Left renal cortex interstitium (tissue), 4 donors: ENCODE measurements around the gene TRPT1. TPM values are rescaled to one million over a fixed set of nuclear protein-coding genes. Genes with fewer than 3 reads are reported as not detected.

Experiments
- DNase-seq, 4 donors: peaks; one replicate each; pipeline ENCODE4 v3.0.0-alpha.2; 2013; ENCODE audit warnings: low read depth in 4 of 4, low spot score in 2 of 4, missing footprints in 1 of 4
- polyA plus RNA-seq, 4 donors: library from polyadenylated mRNA; unstranded; fragments of 120-200 nt; gene quantifications; one replicate each; pipeline ENCODE4 v1.2.1, GENCODE V29; 2013; ENCODE audit not compliant: insufficient read length in 4 of 4

TRPT1 gene, protein sequence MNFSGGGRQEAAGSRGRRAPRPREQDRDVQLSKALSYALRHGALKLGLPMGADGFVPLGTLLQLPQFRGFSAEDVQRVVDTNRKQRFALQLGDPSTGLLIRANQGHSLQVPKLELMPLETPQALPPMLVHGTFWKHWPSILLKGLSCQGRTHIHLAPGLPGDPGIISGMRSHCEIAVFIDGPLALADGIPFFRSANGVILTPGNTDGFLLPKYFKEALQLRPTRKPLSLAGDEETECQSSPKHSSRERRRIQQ
- polyA plus RNA-seq = 10 to 100 TPM; 32.9 to 58.5 (median 48.2) TPM

DNA sequence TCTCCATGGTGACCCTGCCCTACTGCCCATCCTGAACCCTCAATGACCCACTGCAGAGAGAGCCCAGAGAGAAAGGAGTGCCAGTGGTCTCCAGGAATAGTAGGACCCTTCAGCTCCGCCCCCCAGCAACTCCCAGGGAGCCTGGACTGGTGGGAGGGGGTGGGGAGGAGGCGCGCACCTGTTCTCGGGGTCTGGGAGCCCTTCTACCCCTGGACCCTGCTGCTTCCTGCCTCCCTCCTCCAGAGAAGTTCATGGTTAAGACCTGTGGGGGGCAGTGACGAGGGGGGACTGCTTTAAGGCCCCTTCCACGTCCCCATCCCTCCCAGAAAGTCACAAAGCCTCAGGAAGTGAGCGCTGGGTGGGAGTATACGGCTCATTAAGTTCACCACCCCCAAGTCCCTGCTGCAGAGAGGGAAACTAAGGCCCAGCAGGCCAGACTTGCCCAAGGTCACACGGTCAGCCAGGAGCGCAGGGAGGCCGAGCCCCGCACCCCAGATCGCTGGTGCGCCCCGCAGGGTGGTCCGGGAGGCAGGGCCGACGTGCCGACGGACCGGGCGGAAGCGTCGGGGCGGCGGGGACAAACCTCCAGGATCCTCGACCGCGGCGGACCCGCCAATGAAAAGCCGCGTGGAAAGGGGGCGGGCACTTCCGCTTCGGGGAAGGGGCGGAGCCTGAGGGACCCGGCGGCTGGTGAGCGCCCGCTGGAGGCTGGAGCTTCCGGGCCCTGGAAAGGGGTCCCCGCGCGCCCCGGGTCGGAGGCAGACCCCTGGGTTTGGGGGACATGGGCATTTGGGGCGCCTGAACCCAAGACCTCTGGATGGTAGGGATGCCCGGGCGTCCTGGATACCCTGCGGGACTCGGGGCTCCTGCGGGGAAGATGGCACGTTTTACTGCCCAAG is at the start of gene TRPT1, which contains the start of gene NUDT22:
TSS of gene TRPT1 (minus strand) at position 579 of the 899 bp plus-strand sequence. CDS start at position 253, 326 bp downstream.
TSS of gene NUDT22 (plus strand) at position 667 of the 899 bp plus-strand sequence. CDS start 379 bp downstream, outside the sequence.
- peak in 2 of 4 donors; percentile 82 to 83 for DNase-seq

DNA sequence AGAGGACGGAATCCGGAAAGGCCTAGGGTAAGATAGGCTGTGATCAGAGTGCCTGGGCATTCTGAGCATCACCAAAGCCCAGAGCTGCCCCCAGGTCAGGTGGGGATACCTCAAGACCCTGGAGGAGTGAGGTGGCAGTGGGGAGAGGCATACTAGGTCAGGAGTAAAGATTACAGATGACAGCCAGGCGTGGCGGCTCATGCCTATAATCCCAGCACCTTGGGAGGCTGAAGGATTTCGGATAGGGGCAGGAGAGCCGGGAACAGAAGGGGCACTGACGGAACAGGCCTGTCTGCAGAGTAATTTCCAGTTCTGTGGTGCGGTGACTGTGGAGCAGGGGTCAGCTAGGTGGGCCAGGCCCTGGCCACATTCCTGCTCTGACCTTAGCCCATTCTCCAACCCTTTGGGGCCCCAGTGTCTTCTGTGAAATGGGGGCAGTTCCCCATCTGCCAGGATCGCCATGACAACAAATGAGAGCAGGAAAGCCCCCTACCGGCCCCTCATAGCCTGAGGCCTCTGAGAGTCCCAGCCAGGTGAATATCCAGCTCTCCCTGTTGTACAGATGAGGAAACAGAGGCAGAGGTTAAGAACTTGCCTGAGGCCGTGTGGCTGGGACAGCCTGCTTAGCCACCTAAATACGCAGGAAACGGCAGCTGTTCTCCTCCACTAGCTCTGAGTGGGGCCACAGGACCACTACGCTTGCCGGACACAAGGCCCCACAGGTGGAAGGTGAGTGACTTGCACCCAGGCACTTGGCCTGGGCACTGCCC is 49.2 kb upstream of the TRPT1 start:
- DNase-seq = no peak

DNA sequence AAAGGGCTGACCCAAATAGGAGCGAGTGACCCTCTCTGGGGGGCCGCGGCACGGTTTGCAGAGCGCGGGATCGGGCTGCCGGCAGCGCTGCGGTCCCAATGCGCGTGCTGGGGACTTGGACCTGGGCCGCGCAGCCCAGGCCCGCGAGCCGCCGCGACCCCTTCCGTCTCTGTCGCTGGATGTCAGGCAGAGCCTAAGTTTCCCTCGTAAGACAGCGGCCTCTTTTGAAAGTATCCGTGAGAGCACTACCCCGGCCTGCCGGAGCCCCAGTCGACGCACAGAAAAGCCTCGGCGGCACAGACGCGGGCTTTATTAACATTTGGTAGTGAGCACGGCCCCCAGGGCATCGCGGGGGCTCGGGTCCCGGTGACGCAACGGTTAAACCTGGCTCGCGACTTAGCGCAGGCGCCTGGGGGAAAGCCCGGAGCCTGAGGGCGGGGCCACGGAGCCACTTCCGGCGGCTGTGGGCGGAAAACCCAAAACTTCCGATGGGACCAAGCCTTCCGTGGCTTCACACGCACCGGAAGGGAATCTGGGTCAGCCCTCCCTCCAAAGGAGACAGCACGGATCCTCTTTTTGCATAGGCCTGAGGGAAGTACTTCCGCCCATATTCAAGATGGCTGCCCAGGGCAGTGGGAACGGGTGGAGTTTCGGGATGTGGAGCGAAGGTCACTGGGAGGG is 43.7 kb upstream of the TRPT1 start:
- peak; percentile 96 to 99 (median 98) for DNase-seq

DNA sequence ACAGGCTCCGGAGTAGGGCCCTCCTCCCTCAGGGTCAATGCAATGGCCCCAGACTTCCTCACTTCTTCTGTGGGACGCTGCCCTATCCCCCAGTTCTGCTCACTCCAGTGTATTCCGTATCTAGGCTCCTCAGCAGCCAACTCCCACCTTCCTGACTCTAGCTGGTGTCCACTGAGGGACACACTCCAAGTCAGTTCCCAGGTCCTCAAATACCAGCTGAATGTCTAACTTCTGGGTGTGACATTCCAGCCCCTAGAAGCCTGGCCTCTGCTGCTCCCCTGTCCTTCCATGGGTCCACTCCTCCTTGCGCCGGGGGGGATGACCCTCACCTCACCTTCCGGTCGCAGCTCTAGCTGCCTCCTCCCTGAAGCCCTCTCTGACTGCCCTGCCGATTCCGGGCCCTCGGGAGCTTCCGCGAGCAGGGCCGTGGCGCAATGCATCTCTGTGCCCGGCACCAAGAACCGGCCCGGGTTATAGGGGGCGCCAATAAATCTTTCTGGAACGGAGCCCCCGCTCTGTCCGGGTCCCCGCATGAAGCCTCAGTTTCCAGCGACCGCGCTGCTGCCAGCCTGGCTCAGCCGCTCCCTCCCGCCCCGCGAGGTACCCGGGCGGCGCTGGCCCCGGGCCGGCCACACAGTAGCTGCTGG is 43.0 kb upstream of the TRPT1 start:
- DNase-seq = no peak

DNA sequence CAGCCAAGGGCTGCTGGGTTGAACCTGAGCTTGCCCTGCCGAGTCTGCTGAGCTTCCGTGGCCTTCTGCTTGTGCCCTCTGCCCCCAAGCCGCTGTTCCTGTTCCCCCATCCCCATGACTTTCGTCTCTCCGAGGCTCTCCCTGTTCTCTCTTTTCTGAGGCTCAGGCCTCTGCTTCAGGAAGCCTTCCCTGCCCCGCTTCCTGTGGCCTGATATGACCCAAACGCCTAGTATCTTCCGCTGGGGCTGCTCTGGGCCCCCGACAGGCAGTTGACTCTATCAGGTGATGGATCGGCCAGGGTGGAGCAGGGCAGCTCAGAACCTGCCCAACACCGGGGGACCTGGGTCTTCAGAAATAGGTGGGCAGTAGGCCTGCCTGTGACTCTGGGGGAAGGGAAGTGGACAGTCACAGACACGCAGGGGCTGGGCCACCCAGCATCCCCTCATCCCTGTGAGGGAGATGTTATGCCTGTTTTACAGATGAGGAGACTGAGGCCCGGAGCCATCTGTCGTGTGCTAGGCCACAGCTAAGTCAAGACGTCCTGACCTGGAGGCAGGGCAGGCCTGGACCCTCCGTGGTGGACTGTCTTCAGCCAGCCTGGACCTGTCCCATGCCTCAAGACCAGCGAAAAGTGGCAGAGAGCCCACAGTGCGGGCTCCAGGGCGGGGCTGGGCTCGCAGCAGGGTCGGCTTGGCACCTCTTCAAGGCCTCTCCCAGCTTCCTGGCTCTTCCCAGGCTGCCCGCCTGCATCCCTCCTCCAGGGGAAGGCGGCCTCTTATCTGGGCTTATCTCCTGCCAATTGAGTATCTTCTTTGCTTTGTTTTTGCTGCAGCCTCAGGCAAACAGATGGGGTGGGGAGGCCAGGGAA is 42.3 kb upstream of the TRPT1 start:
- no peak for DNase-seq

DNA sequence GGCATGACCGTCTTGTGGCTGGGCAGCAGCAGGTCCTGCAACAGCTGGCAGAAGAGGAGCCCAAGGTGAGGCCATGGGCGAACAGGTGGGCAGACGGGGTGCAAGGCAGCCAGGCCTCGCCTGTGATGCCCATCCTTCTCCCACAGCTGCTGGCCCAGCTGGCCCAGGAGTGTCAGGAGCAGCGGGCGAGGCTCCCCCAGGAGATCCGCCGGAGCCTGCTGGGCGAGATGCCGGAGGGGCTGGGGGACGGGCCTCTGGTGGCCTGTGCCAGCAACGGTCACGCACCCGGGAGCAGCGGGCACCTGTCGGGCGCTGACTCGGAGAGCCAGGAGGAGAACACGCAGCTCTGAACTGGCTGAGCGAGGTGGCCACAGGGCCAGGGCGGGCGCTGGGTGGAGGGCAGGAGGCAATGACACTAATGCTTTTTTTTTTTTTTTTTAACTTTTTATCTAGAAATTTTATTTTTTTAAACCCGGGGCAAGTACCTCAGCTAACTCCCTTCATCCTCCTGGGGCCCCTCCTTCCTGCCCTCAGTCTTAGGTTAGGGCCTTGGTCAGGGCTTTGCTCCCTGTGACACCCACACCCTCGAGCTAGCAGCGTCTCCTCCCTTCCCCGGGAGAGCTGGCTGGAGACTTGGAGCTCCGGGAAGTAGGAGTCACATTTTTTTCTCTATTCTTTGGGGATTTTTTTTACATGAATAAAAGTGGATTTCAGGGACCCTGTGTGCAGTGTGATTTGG is 41.4 kb upstream of the TRPT1 start:
- DNase-seq = no peak

DNA sequence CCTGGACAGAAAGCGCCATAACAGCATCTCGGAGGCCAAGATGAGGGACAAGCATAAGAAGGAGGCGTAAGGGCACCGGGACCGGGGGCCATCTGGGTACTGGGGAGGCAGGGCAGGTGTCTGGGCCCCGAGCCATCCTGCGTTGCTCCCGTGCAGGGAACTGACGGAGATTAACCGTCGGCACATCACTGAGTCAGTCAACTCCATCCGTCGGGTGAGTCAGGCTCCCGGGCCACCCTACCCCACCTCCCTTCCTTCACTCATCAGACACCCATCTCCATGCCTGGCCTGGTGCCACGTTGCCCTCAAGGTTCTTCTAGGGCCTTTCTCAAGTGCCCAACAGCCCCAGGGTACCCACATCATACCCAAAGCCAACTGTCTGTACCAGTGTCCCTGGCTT is 40.4 kb upstream of the TRPT1 start:
- DNase-seq = no peak

DNA sequence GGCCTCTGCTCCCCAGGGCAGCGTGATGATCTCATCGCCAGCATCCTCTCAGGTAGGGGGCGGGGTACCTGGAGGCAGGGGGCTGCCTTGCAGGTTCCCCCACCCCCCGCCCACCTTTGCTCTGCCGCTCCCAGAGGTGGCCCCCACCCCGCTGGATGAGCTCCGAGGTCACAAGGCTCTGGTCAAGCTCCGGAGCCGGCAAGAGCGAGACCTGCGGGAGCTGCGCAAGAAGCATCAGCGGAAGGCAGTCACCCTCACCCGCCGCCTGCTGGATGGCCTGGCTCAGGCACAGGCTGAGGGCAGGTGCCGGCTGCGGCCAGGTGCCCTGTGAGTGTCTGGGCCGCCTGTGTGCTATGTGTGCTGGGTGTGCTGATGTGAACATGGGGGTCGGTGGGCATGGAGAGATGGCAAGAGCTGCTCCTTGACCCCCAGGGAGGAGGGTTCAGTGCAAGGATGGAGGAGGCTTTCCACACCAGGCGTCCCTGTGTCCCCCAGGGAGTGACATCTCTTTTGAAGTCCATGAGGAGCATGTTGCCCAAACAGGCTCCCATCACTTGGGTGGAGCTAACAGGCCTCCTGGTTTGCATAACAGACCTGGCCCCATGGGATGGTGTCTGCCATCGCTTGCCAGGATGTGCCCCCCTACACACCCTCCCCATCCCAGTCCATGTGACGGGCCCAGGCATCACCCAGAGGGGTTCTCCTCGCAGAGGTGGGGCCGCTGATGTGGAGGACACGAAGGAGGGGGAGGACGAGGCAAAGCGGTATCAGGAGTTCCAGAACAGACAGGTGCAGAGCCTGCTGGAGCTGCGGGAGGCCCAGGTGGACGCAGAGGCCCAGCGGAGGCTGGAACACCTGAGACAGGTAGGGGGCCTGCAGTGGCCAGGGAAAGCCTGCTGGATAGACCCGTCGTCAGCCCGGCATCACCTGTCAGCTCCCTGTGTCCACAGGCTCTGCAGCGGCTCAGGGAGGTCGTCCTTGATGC is 39.5 kb upstream of the TRPT1 start:
- no peak for DNase-seq

DNA sequence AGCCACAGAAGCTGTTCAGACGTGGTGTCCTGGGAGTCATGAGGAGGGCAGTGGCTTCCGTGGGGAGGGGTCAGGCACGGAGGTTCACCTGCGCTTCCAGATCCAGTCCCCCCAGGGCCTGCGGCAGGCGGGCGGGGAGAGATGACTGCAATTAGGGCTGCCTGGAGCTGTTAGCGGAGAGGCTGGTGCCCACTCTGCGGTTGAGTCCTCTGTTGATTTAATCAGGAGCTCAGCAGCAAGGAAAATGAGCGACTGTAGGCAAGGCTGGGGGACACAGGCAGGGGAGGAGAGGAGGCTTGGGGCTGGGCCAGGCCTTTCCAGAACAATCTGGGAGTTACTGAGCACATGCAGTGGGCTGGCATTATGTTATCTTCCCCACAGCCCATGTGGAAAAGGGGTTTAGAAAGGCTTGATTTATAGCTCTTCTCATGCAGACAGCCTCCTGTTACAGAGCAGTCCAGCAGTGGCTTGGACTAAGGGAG is 38.4 kb upstream of the TRPT1 start:
- DNase-seq = no peak

DNA sequence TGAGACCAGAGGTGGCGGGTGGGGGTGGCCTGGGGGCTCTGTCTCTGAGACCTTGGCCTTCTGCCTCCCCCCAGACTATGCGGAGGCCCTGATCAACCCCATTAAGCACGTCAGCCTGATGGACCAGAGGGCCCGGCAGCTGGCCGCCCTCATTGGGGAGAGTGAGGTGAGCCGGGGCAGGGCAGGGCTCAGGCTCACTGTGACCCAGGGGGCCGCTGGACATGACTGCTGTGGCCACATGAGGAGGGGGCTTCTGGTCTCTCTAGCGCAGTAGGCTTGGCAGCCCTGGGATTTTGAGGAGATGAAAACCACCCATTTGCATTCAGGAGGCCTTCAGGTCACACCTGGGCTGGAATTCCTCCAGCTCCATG is 37.9 kb upstream of the TRPT1 start:
- DNase-seq = no peak

DNA sequence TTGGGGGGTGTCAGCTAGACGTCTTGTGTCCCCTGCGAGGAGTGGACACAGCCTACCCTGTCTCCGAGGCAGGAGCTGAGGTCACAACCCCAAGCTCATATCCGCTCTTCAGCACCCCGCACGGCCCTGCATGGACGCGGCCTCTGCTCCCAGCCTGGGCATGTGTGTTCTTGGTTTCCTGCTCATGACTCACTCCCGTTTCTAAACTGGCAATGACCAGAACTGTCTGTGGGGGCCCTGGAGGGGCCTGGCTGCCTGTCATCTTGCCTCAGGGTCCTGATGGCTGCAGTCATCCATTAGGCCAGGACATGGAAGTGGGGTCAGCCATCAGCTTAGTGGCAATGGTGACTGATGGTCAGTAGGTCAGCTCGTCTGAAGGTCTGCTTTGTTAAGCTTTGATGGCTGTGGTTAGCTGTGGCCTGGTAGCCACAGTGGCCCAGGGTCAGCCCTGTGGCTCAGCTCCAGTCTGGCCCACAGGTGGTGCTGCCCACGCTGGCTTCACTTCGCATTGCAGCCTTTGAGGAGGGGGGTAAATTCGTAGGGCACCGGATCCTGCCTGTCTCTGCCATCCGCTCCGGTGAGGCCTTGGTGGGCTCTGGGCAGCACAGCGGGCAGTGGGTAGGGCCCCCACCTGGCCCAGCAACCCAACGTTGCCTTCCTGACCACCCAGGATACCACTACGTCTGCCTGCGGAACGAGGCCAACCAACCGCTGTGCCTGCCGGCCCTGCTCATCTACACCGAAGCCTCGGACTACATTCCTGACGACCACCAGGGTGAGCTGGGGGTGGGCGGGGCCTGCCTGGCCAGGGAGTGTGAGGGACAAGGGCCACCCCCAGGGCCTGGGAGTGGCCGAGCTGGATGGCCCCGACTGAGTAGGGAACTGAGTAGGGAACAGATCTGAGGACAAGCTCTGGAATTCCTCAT is 37.3 kb upstream of the TRPT1 start:
- no peak for DNase-seq

DNA sequence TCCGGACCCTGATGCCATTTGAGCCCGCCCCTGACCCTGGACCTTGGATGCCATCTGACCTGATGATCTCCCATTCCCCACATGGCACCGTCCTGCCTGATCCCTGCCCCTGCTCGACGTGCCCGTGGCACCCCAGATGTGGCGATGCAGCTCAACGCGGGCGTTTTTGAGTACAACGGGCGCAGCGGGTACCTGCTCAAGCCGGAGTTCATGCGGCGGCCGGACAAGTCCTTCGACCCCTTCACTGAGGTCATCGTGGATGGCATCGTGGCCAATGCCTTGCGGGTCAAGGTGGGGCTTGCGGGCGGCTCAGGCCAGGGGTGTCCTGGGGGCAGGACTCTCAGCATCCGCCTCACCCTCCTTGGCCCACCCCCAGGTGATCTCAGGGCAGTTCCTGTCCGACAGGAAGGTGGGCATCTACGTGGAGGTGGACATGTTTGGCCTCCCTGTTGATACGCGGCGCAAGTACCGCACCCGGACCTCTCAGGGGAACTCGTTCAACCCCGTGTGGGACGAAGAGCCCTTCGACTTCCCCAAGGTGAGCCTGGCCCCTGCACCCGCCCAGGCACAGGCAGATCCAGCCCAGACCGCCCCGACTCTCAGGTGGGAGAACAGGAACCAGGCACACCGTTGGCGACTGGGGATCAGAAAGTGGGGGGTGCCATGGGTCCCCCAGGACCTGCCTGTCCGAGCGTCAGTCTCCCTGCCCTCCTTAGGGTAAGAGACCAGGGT is 36.5 kb upstream of the TRPT1 start:
- DNase-seq = no peak

DNA sequence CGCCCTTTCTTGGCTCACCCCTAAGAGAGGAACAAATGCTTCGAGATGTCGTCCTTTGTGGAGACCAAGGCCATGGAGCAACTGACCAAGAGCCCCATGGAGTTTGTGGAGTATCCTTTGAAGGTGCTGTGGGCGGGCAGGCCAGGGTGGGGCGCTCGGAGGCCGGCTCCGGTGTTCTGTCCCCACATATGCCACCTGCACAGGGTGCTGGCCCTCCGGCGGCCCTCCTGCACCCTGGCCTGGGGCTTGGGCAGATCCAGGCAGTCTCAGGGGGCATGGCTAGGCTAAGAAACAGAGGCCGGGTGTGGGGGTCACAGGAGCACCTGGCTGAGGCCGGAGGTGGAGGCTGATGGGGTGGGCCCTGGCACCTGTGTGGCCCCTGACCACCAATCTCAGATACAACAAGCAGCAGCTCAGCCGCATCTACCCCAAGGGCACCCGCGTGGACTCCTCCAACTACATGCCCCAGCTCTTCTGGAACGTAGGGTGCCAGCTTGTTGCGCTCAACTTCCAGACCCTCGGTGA is 35.6 kb upstream of the TRPT1 start:
- DNase-seq = no peak

DNA sequence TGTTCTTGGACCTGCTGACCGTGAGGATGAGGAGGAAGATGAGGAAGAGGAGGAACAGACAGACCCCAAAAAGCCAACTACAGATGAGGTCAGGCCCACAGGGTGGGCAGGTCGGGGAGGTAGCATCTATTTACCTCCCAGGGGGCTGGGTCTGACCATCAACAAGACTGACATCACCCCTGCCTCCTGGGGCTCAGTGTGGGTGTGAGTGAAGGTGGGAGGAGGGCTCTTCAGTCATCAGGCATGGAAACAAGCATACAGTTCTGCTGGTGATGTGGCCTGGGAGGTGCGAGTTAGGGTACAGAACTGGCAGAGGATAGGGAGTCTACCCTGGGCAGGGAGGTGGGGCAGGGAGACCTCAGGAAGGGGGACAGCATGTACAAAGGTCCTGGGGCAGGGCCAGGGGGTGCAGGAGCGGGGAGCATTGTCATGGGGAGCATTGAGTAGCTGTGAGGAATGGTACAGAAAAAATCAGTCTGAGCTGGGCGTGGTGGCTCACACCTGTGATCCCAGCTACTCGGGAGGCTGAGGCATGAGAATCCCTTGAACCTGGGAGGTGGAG is 34.2 kb upstream of the TRPT1 start:
- no peak for DNase-seq
